Measurements from ENCODE around the gene DNM3. TPM values are rescaled to one million over a fixed set of nuclear protein-coding genes. Genes with fewer than 3 reads are reported as not detected.

DNM3 gene
- total and polyA plus RNA-seq, 9 of the 15 experiments (the other 6 are each of a cell fraction or from before 2014, with no cell fraction given), result 0.08 to 0.36 (median 0.22) TPM; not detected in 1

DNA sequence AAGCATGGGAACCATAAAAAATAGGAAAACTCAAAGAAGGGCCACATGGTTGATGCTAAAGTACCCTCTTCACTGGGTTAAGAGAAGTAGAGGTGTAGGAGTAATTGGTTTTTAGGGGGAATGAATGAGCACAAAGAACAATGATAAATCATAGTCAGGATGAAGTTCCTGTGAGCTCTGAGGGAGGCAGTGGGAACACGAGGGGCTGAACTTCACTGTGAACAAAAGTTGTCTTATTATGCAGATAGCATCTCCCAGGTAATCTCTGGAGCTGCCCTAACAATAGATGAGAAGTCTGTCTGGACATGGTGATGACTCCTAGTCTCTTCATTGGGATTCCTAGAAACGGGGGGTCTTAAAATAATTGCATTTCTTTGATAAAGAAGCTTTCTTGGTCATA, 127.9 kb downstream of the DNM3 start:
- Histone ChIP-seq H3K4me1 (replicated peaks in 1 of 2; ENCODE audit: control insufficient read depth in 2 of 2, insufficient read depth in 2 of 2, low read length in 2 of 2) (no peaks in the 10 kb centered on the region; a peak in 1 of 5 replicates), H3K36me3 (ENCODE audit: control insufficient read depth, insufficient read depth, low read length) (no peaks in the 10 kb centered on the region), H4K20me1 (replicated peaks; ENCODE audit: control insufficient read depth, insufficient read depth, low read length) (no peaks in the 10 kb centered on the region), H3K4me3 (no peak overlapping the region), H3K79me2 (ENCODE audit: control insufficient read depth, insufficient read depth, low read length) (no peaks in the 10 kb centered on the region), H3K9me1 (ENCODE audit: control insufficient read depth, insufficient read depth, low read length) (no peaks in the 10 kb centered on the region), H3K27me3 (ENCODE audit: control insufficient read depth in 2 of 2, insufficient read depth in 2 of 2, low read length in 2 of 2) (no peaks in the 10 kb centered on the region; a peak in 1 of 5 replicates), H3K27ac (ENCODE audit: extremely low read depth, low read depth, low read length) (no peak overlapping the region), H2AFZ (ENCODE audit: low read depth, low read length) (no peak overlapping the region), H3K9me3 (replicated peaks; ENCODE audit: control insufficient read depth, insufficient read depth, low read depth, low read length) (no peaks in the 10 kb centered on the region), H3K4me2 (ENCODE audit: insufficient read depth, low read length) (no peak overlapping the region), H3K9ac (ENCODE audit: insufficient read depth in 1 of 2, low read depth in 2 of 2, low read length in 2 of 2) (no peak overlapping the region)
- ChIA-PET POLR2A (no interaction called here), CTCF (ENCODE audit: low intra/inter-chr PET ratio) (no interaction called here)
- FAIRE-seq (no peak), ATAC-seq (no peak), DNase-seq (ENCODE audit: extremely low read depth in 1 of 4, low spot score in 3 of 4) (no peak)
- in situ Hi-C loops (cut with MboI), result no loop called here
- TF ChIP-seq CREB1 (IDR thresholded peaks at IDR 0.05) (no peak), CREB1 (CRISPR knock-in tag; IDR thresholded peaks at IDR 0.05) (no peak), ZNF311 (CRISPR knock-in tag; IDR thresholded peaks at IDR 0.05) (no peak), ZNF57 (CRISPR knock-in tag; IDR thresholded peaks at IDR 0.05) (no peak), SMC3 (conservative IDR thresholded peaks at IDR 0.05; ENCODE audit: insufficient read depth, low read depth, low read length) (no peak), MAFG (tag; conservative IDR thresholded peaks at IDR 0.05) (no peak), IRF2 (CRISPR knock-in tag; IDR thresholded peaks at IDR 0.05) (no peak), TEAD2 (tag; IDR thresholded peaks at IDR 0.05) (no peak), SRSF7 (optimal IDR thresholded peaks at IDR 0.05; ENCODE audit: low read depth, low read length) (no peak), FIP1L1 (IDR thresholded peaks at IDR 0.05; ENCODE audit: low read depth, low read length, poor library complexity, severe bottlenecking) (no peak), ZNF830 (CRISPR knock-in tag; IDR thresholded peaks at IDR 0.05) (no peak), PRMT5 (CRISPR knock-in tag; IDR thresholded peaks at IDR 0.05) (no peak), CEBPG (CRISPR knock-in tag; IDR thresholded peaks at IDR 0.05) (no peak), CEBPG (tag; conservative IDR thresholded peaks at IDR 0.05 in 1 of 2, IDR thresholded peaks at IDR 0.05 in 1 of 2) (no peak)
- TF ChIP-seq, protein P1, sequence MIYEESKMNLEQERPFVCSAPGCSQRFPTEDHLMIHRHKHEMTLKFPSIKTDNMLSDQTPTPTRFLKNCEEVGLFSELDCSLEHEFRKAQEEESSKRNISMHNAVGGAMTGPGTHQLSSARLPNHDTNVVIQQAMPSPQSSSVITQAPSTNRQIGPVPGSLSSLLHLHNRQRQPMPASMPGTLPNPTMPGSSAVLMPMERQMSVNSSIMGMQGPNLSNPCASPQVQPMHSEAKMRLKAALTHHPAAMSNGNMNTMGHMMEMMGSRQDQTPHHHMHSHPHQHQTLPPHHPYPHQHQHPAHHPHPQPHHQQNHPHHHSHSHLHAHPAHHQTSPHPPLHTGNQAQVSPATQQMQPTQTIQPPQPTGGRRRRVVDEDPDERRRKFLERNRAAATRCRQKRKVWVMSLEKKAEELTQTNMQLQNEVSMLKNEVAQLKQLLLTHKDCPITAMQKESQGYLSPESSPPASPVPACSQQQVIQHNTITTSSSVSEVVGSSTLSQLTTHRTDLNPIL (CRISPR knock-in tag; IDR thresholded peaks at IDR 0.05), result no peak
- 3% methylated on average over 2 of the region's 2 CpGs for WGBS (ENCODE audit: insufficient coverage, low coverage, missing lambda C conversion rate)
- intact Hi-C loops (cut with micrococcal nuclease), result no loop called here
- no TSS peak for BruUV-seq (replicated peaks)
